Stimulated activated CD8-positive, alpha-beta memory T cell treated with anti-CD3 and anti-CD28 coated beads, Interleukin-7, amount 100 ng/mL, for 48 hours (primary cell): Measurements from ENCODE around the gene CBR1.
"Not testable (repeated sequence)": the region's sequence is repeated elsewhere in the genome, so short reads cannot be mapped to it uniquely, and the experiment has no call there.

Experiments used
- DNase-seq, 2 donors: peaks; one replicate each; pipeline ENCODE4 v3.0.0-alpha.2; 2020; ENCODE audit warnings: low read depth in 1 of 2; ENCODE audit errors: extremely low read depth in 1 of 2

The CBR1 gene

GRCh38 chr21:36047139-36047538 is 22.7 kb upstream of the CBR1 start:
- DNase-seq, result no peak

- peak in 1 of 2 donors; percentile 15 for DNase-seq
Measured at GRCh38 chr21:36048357-36048756, 21.5 kb upstream of the CBR1 start.

- no peak for DNase-seq
Measured at GRCh38 chr21:36052860-36053714, 16.7 kb upstream of the CBR1 start.

GRCh38 chr21:36053715-36054062 is 16.1 kb upstream of the CBR1 start:
- DNase-seq, result no peak

GRCh38 chr21:36055551-36055950 is 14.3 kb upstream of the CBR1 start:
- DNase-seq, result no peak

GRCh38 chr21:36059823-36060158 is 10.0 kb upstream of the CBR1 start:
- no peak for DNase-seq

GRCh38 chr21:36060159-36060921 is 9.5 kb upstream of the CBR1 start, which contains the start of gene SETD4:
SETD4 (minus strand) TSS chr21:36060526; CDS start chr21:36058888, 1,638 bp downstream.
- peak; percentile 88 for DNase-seq

- DNase-seq, result no peak
Measured at GRCh38 chr21:36061445-36061844, 8.4 kb upstream of the CBR1 start.

- no peak for DNase-seq
Measured at GRCh38 chr21:36063375-36064084, 6.3 kb upstream of the CBR1 start.

- DNase-seq, result no peak
Measured at GRCh38 chr21:36064085-36064460, 5.8 kb upstream of the CBR1 start.

GRCh38 chr21:36065497-36066036 is 4.3 kb upstream of the CBR1 start:
- no peak for DNase-seq

- DNase-seq, result no peak
Measured at GRCh38 chr21:36068748-36069398, 951 bp upstream of the CBR1 start.

- no peak for DNase-seq
Measured at GRCh38 chr21:36070999-36071398, 1.2 kb downstream of the CBR1 start.

- no peak for DNase-seq
Measured at GRCh38 chr21:36072453-36073162, 2.8 kb downstream of the CBR1 start.

GRCh38 chr21:36073181-36073580 is 3.4 kb downstream of the CBR1 start:
- DNase-seq, result no peak

GRCh38 chr21:36073911-36074310 is 4.1 kb downstream of the CBR1 start:
- not testable (repeated sequence) for DNase-seq

- DNase-seq, result no peak
Measured at GRCh38 chr21:36075171-36075570, 5.3 kb downstream of the CBR1 start.

GRCh38 chr21:36075953-36076352 is 6.1 kb downstream of the CBR1 start:
- DNase-seq, result no peak

- no peak for DNase-seq
Measured at GRCh38 chr21:36076878-36077655, 7.2 kb downstream of the CBR1 start.
